GM19025 (cell line): ENCODE measurements around the gene SERP2.
"Not testable (repeated sequence)": the region's sequence is repeated elsewhere in the genome, so short reads cannot be mapped to it uniquely, and the experiment has no call there.

ENCODE experiments used
- ATAC-seq: cut with Tn5 transposase; IDR thresholded peaks from one replicate; pipeline ENCODE4 v1.9.1; 2021; ENCODE audit warnings: mild to moderate bottlenecking, low read depth, moderate library complexity; ENCODE audit not compliant: unreplicated experiment

SERP2 gene

GRCh38 chr13:44373601-44374347 is at the start of gene SERP2:
Gene SERP2, plus strand, starts transcription at chr13:44373824. Its CDS starts 202 bp downstream, at chr13:44374026.
- ATAC-seq: no peak

GRCh38 chr13:44326961-44327360 is 46.7 kb upstream of the SERP2 start:
- ATAC-seq: no peak

- ATAC-seq: not testable (repeated sequence)
Observed at GRCh38 chr13:44329041-44329440, 44.6 kb upstream of the SERP2 start.

GRCh38 chr13:44329909-44330545 is 43.6 kb upstream of the SERP2 start:
- ATAC-seq: no peak

- no peak for ATAC-seq
Observed at GRCh38 chr13:44331446-44331845, 42.2 kb upstream of the SERP2 start.

- no peak for ATAC-seq
Observed at GRCh38 chr13:44331912-44332851, 41.4 kb upstream of the SERP2 start.

GRCh38 chr13:44333950-44334655 is 39.5 kb upstream of the SERP2 start:
- no peak for ATAC-seq

- ATAC-seq: no peak
Observed at GRCh38 chr13:44334751-44335150, 38.9 kb upstream of the SERP2 start.

GRCh38 chr13:44336934-44337333 is 36.7 kb upstream of the SERP2 start:
- no peak for ATAC-seq

- ATAC-seq: no peak
Observed at GRCh38 chr13:44337581-44337980, 36.0 kb upstream of the SERP2 start.

- no peak for ATAC-seq
Observed at GRCh38 chr13:44340508-44340907, 33.1 kb upstream of the SERP2 start.

GRCh38 chr13:44342741-44343140 is 30.9 kb upstream of the SERP2 start:
- ATAC-seq: no peak

- ATAC-seq: no peak
Observed at GRCh38 chr13:44346534-44346933, 27.1 kb upstream of the SERP2 start.

- no peak for ATAC-seq
Observed at GRCh38 chr13:44347301-44347700, 26.3 kb upstream of the SERP2 start.

GRCh38 chr13:44347949-44348348 is 25.7 kb upstream of the SERP2 start:
- no peak for ATAC-seq

- ATAC-seq: no peak
Observed at GRCh38 chr13:44350775-44351504, 22.7 kb upstream of the SERP2 start.

- no peak for ATAC-seq
Observed at GRCh38 chr13:44351505-44351854, 22.1 kb upstream of the SERP2 start.

- no peak for ATAC-seq
Observed at GRCh38 chr13:44352202-44352601, 21.4 kb upstream of the SERP2 start.

GRCh38 chr13:44352671-44353070 is 21.0 kb upstream of the SERP2 start:
- no peak for ATAC-seq

GRCh38 chr13:44354331-44354730 is 19.3 kb upstream of the SERP2 start:
- no peak for ATAC-seq
